SH-SY5Y (cell line): ENCODE results near the gene TMEM178A.

Experiments
- GATA2 ChIP-seq: IDR thresholded peaks from 2 replicates; pipeline ENCODE4 v1.6.1; 2011; ENCODE audit warnings: mild to moderate bottlenecking, low read depth, low read length
- GATA3 ChIP-seq: IDR thresholded peaks from 2 replicates; pipeline ENCODE4 v1.6.1; 2011; ENCODE audit warnings: low read depth, mild to moderate bottlenecking, low read length, moderate library complexity

DNA sequence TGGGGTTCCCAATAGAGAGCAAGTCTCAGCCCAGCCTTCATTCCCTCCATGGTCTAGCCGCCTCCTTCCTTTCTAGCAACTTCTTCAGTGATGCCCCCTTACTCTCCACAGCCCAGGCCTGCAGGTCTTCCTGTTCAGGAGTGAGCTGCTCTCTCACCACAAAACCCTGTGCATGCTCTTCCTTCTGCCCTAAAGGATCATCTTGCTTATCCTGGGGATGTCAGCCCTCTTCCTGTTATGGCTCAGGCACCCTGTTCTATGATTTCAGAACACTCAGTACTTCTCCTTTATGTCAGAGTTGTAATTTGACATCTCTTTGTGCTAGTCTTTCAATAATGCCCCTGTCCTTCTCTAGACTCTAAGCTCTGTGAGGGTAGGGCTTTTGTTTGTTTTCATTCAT, 19.4 kb downstream of the TMEM178A start:
- TF ChIP-seq GATA3 (no peak), GATA2 (no peak)
